Measurements from ENCODE around the gene FCF1.

The FCF1 gene

DNA sequence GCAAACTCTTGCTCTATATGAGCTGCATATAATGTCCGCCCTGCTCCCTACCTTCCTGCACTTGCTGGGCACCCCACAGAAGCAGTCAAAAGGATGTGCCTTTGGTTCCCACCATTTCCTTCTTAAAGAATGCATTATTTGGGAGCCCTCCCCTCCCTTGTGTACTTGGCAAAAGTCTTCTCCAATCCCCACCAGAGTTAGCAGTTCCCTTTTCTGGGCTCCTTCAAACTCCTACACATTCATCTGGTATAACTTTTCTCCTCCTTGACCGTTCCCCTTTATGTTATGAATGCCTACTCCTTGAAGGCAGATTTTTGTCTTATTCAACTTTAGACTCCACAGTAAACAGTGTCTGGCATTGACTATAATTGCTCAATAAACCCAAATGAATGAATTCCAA, 27.9 kb upstream of the FCF1 start:
- TF ChIP-seq, protein P1, sequence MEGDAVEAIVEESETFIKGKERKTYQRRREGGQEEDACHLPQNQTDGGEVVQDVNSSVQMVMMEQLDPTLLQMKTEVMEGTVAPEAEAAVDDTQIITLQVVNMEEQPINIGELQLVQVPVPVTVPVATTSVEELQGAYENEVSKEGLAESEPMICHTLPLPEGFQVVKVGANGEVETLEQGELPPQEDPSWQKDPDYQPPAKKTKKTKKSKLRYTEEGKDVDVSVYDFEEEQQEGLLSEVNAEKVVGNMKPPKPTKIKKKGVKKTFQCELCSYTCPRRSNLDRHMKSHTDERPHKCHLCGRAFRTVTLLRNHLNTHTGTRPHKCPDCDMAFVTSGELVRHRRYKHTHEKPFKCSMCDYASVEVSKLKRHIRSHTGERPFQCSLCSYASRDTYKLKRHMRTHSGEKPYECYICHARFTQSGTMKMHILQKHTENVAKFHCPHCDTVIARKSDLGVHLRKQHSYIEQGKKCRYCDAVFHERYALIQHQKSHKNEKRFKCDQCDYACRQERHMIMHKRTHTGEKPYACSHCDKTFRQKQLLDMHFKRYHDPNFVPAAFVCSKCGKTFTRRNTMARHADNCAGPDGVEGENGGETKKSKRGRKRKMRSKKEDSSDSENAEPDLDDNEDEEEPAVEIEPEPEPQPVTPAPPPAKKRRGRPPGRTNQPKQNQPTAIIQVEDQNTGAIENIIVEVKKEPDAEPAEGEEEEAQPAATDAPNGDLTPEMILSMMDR (IDR thresholded peaks at IDR 0.05; ENCODE audit: insufficient read depth, missing control alignments): no peak
- FAIRE-seq: no peak
- DNase-seq (ENCODE audit: insufficient read length, low spot score): no peak

DNA sequence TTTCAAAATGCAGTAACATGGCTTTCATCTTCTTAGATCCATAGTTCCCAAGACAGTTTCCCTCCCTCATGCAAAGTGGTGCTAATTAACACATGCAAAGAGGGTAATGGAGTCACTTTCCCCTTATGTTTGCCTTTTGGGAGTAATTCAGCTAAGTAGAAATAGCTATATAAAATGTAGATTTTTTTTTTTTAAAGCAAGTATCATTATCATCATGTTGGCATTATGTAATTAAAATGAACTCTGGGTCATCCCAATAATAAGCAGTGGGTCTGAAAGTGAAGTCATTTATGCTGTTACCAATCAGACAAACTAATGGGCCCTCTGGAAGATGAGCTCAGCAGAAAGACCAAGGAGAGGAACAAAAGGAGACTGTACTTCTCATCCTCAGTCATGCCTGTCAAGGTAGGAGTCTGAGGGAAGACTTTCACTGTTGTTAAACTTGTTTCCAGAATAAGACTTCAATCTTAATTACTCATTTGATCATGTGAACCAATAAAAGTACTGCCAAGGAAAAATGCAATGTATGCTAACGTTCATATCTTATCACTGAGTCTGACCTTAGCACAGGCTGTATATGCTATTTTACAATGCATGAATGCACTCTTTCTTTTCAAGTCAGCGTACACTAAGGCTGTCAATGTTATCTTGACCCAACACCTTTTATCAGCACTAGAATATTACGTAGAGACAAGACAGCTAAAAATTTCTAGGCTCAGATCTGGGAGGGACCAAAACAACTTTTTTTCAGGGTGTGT, 26.8 kb upstream of the FCF1 start:
- FAIRE-seq: no peak
- no peak for DNase-seq (ENCODE audit: insufficient read length, low spot score)
- TF ChIP-seq, protein P1 (IDR thresholded peaks at IDR 0.05; ENCODE audit: insufficient read depth, missing control alignments): no peak

DNA sequence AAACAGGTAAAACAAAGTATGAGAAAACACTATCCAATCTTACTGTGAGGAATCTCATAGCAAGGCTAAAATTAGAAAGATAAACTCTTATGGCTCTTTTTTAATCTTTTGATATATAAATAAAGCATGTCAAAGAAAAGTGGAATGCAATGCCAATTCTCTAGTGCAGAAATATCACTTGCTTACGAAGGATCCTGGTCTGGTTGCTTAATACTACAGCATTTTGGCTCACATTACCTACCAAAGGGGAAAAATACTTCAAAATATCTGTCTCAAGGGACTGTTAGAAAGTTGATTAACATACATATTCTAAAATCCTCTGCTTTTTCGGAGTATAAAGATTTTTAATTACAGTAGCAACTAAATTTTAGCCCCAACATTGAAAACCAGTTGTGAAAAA, 21.5 kb upstream of the FCF1 start:
- TF ChIP-seq, protein P1 (IDR thresholded peaks at IDR 0.05; ENCODE audit: insufficient read depth, missing control alignments): no peak
- DNase-seq (ENCODE audit: insufficient read length, low spot score) (no peak), FAIRE-seq (no peak)

DNA sequence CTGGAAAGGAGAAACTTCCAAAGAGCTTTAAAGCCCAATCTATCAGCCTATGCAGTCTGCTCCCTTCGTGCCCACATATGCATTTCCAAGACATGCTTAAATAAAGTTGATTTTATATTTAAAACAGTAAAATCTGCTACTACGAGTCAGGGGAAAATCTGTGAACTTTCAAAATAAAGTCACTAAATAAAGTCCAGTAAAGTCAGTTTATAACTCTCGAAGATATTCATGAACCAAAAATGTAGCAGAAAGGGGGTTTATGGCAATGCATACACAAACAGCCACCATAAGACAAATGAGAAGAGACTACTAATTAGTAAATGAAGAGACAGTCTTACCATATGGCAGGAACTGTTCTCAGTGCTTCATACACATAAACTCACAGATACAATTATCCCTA, 19.8 kb upstream of the FCF1 start:
- TF ChIP-seq, protein P1 (IDR thresholded peaks at IDR 0.05; ENCODE audit: insufficient read depth, missing control alignments): no peak

DNA sequence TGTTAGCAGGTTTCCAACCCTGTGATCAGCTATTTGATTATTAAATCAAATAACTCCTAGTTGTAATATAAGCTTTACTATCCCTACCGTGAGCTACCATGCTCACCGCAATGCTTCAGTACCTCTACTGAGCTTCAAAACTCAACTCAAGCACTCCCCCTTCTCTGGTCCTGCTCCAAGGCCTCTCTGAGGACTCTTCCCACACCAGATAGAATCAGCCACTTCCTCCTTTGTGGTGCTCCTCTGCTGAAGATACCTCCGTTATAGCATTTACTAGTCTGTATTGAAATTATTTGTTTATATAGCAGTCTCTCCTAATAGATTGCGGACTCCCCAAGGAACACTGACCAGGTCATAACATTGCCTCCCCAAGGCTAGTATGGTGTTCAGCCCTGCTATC, 17.5 kb upstream of the FCF1 start:
- no peak for DNase-seq (ENCODE audit: insufficient read length, low spot score)
- no peak for FAIRE-seq
- TF ChIP-seq, protein P1 (IDR thresholded peaks at IDR 0.05; ENCODE audit: insufficient read depth, missing control alignments): no peak

More for the DNA sequence above, 19.8 kb upstream of the FCF1 start:
- DNase-seq (ENCODE audit: insufficient read length, low spot score) (no peak), FAIRE-seq (no peak)

DNA sequence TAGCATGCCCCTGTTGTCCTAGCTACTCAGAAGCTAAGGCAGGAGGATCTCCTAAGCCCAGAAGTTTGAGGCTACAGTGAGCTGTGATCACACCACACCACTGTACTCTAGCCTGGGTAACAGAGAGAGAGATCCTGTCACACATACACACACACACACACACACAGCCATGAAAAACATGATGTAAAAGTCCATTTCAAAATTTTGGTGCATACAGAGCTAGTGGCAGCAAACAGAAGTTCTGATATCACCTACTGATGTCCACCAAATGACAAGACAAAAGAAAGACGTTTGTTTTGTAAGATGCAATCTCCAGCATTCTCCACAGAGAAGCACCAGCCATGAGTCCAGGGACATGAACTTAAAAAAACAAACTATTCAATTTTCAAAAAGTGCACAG, 15.9 kb upstream of the FCF1 start:
- TF ChIP-seq, protein P1 (IDR thresholded peaks at IDR 0.05; ENCODE audit: insufficient read depth, missing control alignments): no peak
- FAIRE-seq (no peak), DNase-seq (ENCODE audit: insufficient read length, low spot score) (no peak)

DNA sequence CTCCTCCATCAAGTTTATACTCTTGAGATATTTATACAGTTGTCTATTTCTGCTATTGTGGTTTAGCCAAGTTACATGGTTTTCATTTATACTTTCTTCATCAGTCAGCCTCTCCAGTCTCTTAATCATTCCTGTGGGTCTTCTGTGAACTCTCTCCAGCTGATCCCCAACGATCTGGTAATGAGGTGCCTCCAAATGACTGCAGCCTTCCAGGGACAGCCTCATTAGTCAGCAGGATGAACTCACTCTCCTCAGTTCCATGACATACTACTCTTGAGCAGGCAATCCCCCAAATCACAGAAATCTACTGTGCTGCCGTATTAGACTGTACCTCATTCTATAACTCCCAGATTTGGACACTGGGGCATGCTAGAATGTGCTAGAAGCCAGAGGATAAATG, 15.4 kb upstream of the FCF1 start:
- FAIRE-seq (no peak), DNase-seq (ENCODE audit: insufficient read length, low spot score) (no peak)
- TF ChIP-seq, protein P1 (IDR thresholded peaks at IDR 0.05; ENCODE audit: insufficient read depth, missing control alignments): no peak

Measured in D721Med (cell line).